ENCODE data around the gene NOTUM. TPM values are rescaled to one million over a fixed set of nuclear protein-coding genes. Genes with fewer than 3 reads are reported as not detected.

Gene NOTUM
- total and polyA plus RNA-seq, 4 donors, result 0.71 to 7.6 (median 2.2) TPM

DNA sequence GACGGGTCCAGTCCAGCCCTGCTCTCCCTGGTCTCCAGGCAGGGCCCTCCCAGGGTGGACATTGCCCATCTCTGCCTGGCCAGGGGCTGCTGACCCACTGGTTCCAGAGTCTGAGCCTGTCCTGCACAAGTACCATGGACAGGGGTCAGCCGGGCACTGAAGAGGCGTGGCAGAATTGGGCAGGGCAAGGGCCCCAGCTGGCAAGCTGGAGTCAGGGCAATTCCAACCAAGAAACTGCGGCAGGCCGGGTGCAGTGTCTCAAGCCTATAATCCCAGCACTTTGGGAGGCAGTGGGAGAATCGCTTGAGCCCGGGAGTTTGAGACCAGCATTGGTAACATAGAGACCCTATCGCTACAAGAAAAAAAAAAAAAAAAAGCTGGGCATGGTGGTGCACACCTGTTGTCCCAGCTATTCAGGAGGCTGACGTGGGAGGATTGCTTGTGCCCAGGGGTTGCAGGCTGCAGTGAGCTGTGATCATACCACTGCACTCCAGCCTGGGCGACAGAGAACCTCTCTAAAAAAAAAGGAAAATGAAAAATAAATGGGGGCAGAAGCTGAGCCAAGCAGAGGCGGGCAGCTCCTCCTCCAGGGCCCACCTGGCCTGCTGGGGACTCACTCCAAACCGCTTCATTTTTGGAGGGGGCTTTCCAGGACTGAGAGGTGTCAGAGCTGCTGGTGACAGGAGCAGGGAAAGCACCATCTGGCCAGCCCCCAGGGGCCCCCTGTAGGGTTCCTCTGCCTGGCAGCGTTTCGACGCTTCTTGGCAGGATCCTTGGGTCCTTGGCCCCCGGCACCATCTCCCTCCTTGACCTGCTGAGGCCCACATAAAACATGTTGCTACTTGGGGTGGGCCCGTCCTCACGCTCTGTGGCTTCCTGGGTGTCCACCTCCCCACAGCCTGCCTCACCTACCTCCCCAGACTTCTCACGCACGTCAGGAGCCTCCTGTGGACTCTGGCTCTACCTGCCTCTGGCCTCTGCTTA lies 30.6 kb downstream of the NOTUM start:
- Histone ChIP-seq H3K4me1 (ENCODE audit: control insufficient read depth in 5 of 5, insufficient read depth in 5 of 5, low read length in 5 of 5) (peaks cover 0 to 34% (median 8%) of the 10 kb centered on the region in 5 donors), H3K4me3 (no peak overlapping the region), H3K27ac (ENCODE audit: low read depth in 1 of 2, low read length in 1 of 2) (no peak overlapping the region), H3K9me3 (ENCODE audit: control insufficient read depth in 4 of 4, insufficient read depth in 3 of 4, low read length in 3 of 4) (no peaks in the 10 kb centered on the region), H3K36me3 (ENCODE audit: control insufficient read depth in 4 of 4, insufficient read depth in 4 of 4, low read length in 4 of 4) (no peaks in the 10 kb centered on the region), H3K27me3 (ENCODE audit: control insufficient read depth in 3 of 3, insufficient read depth in 3 of 3, low read length in 2 of 3) (no peaks in the 10 kb centered on the region), H3K9ac (ENCODE audit: insufficient read depth in 1 of 2, low read length in 2 of 2) (no peak overlapping the region)
- TF ChIP-seq, protein P1, sequence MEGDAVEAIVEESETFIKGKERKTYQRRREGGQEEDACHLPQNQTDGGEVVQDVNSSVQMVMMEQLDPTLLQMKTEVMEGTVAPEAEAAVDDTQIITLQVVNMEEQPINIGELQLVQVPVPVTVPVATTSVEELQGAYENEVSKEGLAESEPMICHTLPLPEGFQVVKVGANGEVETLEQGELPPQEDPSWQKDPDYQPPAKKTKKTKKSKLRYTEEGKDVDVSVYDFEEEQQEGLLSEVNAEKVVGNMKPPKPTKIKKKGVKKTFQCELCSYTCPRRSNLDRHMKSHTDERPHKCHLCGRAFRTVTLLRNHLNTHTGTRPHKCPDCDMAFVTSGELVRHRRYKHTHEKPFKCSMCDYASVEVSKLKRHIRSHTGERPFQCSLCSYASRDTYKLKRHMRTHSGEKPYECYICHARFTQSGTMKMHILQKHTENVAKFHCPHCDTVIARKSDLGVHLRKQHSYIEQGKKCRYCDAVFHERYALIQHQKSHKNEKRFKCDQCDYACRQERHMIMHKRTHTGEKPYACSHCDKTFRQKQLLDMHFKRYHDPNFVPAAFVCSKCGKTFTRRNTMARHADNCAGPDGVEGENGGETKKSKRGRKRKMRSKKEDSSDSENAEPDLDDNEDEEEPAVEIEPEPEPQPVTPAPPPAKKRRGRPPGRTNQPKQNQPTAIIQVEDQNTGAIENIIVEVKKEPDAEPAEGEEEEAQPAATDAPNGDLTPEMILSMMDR (IDR thresholded peaks at IDR 0.05; ENCODE audit: control extremely low read depth, extremely low read depth), result no peak
- DNase-seq (no peak), ATAC-seq (ENCODE audit: insufficient read depth, low FRiP score) (no peak)
- 67 to 69% methylated on average over 20 of the region's 20 CpGs for WGBS, 2 donors

DNA sequence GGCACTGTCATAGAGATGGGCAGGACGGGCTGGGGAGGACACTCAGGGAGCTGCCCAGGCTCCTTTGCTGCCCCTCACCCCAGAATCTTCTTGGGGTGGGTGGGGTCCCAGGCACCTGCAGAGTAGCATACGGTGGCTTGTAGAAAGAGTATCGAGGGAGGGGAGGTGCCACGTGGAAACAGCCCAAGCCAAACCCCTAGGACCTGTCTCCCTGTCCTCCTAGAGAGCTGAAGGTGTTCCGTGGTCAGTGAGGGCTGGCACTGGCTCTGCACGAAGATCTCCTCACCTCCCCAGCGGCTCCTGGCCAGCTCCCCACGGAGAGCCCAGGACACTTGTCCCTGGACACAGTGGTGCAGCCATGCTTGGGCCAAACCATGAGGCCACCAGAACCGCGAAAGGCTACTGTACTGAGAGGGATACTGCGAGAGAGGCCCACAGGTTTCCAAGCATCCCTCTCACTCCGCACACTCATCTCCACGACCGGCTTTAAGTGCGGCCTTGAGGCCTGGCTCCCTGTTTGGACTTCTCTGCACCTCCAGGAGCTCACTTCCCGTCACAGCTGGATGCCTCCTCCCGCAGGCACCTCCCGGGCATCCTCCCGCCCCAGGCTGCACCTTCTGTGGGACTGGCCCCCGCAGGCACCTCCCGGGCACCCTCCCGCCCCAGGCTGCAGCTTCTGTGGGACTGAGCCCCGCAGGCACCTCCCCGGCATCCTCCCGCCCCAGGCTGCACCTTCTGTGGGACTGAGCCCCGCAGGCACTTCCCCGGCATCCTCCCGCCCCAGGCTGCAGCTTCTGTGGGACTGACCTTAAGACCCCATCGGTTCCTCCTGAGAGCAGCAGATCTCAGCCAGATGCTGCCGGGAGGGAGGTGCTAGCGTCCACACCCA lies 31.5 kb downstream of the NOTUM start:
- ATAC-seq (ENCODE audit: insufficient read depth, low FRiP score), result no peak
- DNase-seq, result no peak
- no peak overlapping the region for H3K27ac ChIP-seq (ENCODE audit: low read depth in 1 of 2, low read length in 1 of 2)
- WGBS, 2 donors, result 92 to 96% methylated on average over 31 of the region's 31 CpGs
- H3K36me3 ChIP-seq (ENCODE audit: control insufficient read depth in 4 of 4, insufficient read depth in 4 of 4, low read length in 4 of 4), result no peaks in the 10 kb centered on the region
- no peak overlapping the region for H3K9ac ChIP-seq (ENCODE audit: insufficient read depth in 1 of 2, low read length in 2 of 2)
- H3K4me3 ChIP-seq, result no peak overlapping the region
- no peaks in the 10 kb centered on the region for H3K27me3 ChIP-seq (ENCODE audit: control insufficient read depth in 3 of 3, insufficient read depth in 3 of 3, low read length in 2 of 3)
- H3K4me1 ChIP-seq (ENCODE audit: control insufficient read depth in 5 of 5, insufficient read depth in 5 of 5, low read length in 5 of 5), result peaks cover 0 to 34% (median 15%) of the 10 kb centered on the region in 5 donors
- H3K9me3 ChIP-seq (ENCODE audit: control insufficient read depth in 4 of 4, insufficient read depth in 3 of 4, low read length in 3 of 4), result no peaks in the 10 kb centered on the region
- TF ChIP-seq, protein P1 (IDR thresholded peaks at IDR 0.05; ENCODE audit: control extremely low read depth, extremely low read depth), result no peak

DNA sequence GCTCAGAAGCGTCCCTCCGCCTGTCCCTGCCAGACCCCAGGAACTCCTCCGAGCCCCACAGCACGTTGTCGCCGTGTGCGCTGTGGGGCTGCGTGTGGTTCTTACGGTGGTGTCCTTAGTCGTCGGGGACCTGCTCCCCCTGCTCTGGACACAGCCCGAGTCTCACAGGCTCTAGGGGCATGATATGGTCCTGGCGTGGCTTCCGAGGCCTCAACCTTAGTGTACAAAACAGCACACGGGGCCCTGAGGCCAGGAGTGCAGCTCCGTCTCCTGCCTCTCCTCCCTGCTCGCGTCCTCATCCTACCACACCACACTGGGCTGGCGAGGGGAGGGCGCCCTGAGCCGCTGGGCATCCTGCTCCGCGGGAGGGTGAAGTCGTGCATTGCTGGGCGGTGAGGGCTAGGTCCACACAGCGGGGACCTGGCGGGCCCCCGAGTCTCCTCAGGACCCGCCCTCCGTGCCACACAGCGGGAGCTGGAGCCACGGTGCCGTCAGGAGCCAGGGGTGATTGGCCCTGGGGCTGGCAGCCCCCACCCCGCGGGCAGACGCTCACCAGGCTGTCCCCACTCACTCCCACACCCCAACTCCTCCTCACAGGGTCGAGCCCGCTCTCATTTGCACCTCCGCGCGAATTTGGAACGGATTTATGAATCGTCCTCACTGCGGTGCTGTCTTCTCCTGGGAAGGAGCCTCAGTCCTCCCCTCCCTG lies 32.3 kb downstream of the NOTUM start:
- H3K27me3 ChIP-seq (ENCODE audit: control insufficient read depth in 3 of 3, insufficient read depth in 3 of 3, low read length in 2 of 3), result no peaks in the 10 kb centered on the region
- H3K36me3 ChIP-seq (ENCODE audit: control insufficient read depth in 4 of 4, insufficient read depth in 4 of 4, low read length in 4 of 4), result no peaks in the 10 kb centered on the region
- peak overlapping the region; percentile 41 for H3K4me3 ChIP-seq
- H3K4me1 ChIP-seq (ENCODE audit: control insufficient read depth in 5 of 5, insufficient read depth in 5 of 5, low read length in 5 of 5), result peaks cover 3 to 40% (median 19%) of the 10 kb centered on the region in 5 donors
- 26 to 27% methylated on average over 35 to 44 of the region's 44 CpGs for WGBS, 2 donors
- H3K9ac ChIP-seq (ENCODE audit: insufficient read depth in 1 of 2, low read length in 2 of 2), result no peak overlapping the region
- TF ChIP-seq, protein P1 (IDR thresholded peaks at IDR 0.05; ENCODE audit: control extremely low read depth, extremely low read depth), result no peak
- H3K27ac ChIP-seq (ENCODE audit: low read depth in 1 of 2, low read length in 1 of 2), result no peak overlapping the region
- no peak for ATAC-seq (ENCODE audit: insufficient read depth, low FRiP score)
- DNase-seq, result peak in 1 of 3 donors; percentile 15
- H3K9me3 ChIP-seq (ENCODE audit: control insufficient read depth in 4 of 4, insufficient read depth in 3 of 4, low read length in 3 of 4), result no peaks in the 10 kb centered on the region

All from lung (tissue), 12 donors.